Peyer's patch (tissue), 4 donors: ENCODE results near the gene EMILIN2.
"Not testable (repeated sequence)": the region's sequence is repeated elsewhere in the genome, so short reads cannot be mapped to it uniquely, and the experiment has no call there.

Experiments used
- POLR2A ChIP-seq, 2 donors: fragments of 450-650 bp; IDR thresholded peaks; one replicate each; pipeline ENCODE4 v1.5.1; 2017; ENCODE audit warnings: antibody characterized with exemption in 2 of 2, mild to moderate bottlenecking in 2 of 2, moderate library complexity in 2 of 2
- TF ChIP-seq, protein P1 (sequence below), 6 experiments: fragments of 450-650 bp in 4 of 6; fragments of 200-600 bp in 2 of 6; sonication (generic) in 1 of 6; IDR thresholded peaks; one replicate each; pipeline ENCODE4 v1.5.1; 2017 to 2019; ENCODE audit warnings: antibody characterized with exemption in 6 of 6, mild to moderate bottlenecking in 3 of 6, moderate library complexity in 1 of 6

GRCh38 chr18:2852460-2852859 is 5.7 kb downstream of the EMILIN2 start:
- TF ChIP-seq, protein P1, sequence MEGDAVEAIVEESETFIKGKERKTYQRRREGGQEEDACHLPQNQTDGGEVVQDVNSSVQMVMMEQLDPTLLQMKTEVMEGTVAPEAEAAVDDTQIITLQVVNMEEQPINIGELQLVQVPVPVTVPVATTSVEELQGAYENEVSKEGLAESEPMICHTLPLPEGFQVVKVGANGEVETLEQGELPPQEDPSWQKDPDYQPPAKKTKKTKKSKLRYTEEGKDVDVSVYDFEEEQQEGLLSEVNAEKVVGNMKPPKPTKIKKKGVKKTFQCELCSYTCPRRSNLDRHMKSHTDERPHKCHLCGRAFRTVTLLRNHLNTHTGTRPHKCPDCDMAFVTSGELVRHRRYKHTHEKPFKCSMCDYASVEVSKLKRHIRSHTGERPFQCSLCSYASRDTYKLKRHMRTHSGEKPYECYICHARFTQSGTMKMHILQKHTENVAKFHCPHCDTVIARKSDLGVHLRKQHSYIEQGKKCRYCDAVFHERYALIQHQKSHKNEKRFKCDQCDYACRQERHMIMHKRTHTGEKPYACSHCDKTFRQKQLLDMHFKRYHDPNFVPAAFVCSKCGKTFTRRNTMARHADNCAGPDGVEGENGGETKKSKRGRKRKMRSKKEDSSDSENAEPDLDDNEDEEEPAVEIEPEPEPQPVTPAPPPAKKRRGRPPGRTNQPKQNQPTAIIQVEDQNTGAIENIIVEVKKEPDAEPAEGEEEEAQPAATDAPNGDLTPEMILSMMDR (IDR thresholded peaks at IDR 0.05) = not testable (repeated sequence)
- TF ChIP-seq POLR2A (IDR thresholded peaks at IDR 0.05) = not testable (repeated sequence)
